HepG2 (cell line): Measurements from ENCODE around the gene MNAT1. TPM values are rescaled to one million over a fixed set of nuclear protein-coding genes. Genes with fewer than 3 reads are reported as not detected.

ENCODE experiments used
- ATAC-seq: fragments of 200-7000 bp; cut with Tn5 transposase; 3 replicates; pipeline ENCODE4 v1.9.1; 2020; ENCODE audit warnings: mild to moderate bottlenecking, moderate library complexity
- BruUV-seq: library from RNA; stranded (reverse); fragments of 400-500 nt; replicated peaks from 2 replicates; lab custom pipeline; 2021; lab: Mats Ljungman, UMichigan
- CTCF ChIA-PET: fragments of 300-600 bp; formaldehyde crosslinking; extraction: SDS; loops from one replicate; lab custom pipeline; 2021; ENCODE audit warnings: low total read pairs, inconsistent platforms, low intra/inter-chr PET ratio; lab: Yijun Ruan, JAX
- POLR2A ChIA-PET: fragments of 350-600 bp; sonication (Branson Sonifier 250); formaldehyde crosslinking; loops from one replicate; lab custom pipeline; 2020; ENCODE audit warnings: antibody characterized with exemption, inconsistent platforms; lab: Yijun Ruan, JAX
- DNase-seq: peaks from one replicate; pipeline ENCODE4 v3.0.0-alpha.2; 2015; ENCODE audit warnings: low spot score
- FAIRE-seq: peaks from 3 replicates; lab custom pipeline; 2011; peaks lifted over from hg19 to GRCh38; lab: Jason Lieb, UNC
- H2AFZ ChIP-seq: one replicate; pipeline ENCODE4 v1.6.1; 2011; ENCODE audit warnings: low read length, inconsistent platforms
- H3K27ac ChIP-seq: fragments of 300-600 bp; 3 replicates; pipeline ENCODE4 v1.8.0; 2011; ENCODE audit warnings: mixed run types, mild to moderate bottlenecking, mixed read lengths, low read length, inconsistent platforms; ENCODE audit not compliant: insufficient read depth; ENCODE audit errors: extremely low read length
- H3K27me3 ChIP-seq, 2 experiments: fragments of 200-600 bp in 1 of 2; 2 replicates in 1 of 2; 3 replicates in 1 of 2; pipeline versions ENCODE4 v1.6.0 to v1.8.0; 2011; ENCODE audit warnings: low read length in 2 of 2, mild to moderate bottlenecking in 2 of 2, moderate library complexity in 2 of 2, inconsistent platforms in 1 of 2; ENCODE audit not compliant: insufficient read depth in 2 of 2, control insufficient read depth in 1 of 2
- H3K36me3 ChIP-seq, 2 experiments: fragments of 200-600 bp in 1 of 2; replicated peaks in 1 of 2; 2 replicates in 1 of 2; 3 replicates in 1 of 2; pipeline versions ENCODE4 v1.5.1 to v1.8.0; 2011; ENCODE audit warnings: low read length in 2 of 2, inconsistent platforms in 1 of 2; ENCODE audit not compliant: insufficient read depth in 2 of 2, control insufficient read depth in 1 of 2
- H3K4me1 ChIP-seq: 2 replicates; pipeline ENCODE4 v1.5.1; 2012; ENCODE audit warnings: low read length, inconsistent platforms; ENCODE audit not compliant: insufficient read depth
- H3K4me2 ChIP-seq: 2 replicates; pipeline ENCODE4 v1.6.0; 2011; ENCODE audit warnings: low read depth, low read length, inconsistent platforms
- H3K4me3 ChIP-seq, 3 experiments: fragments of 200-600 bp in 1 of 3; sonication (generic), shearing (Covaris generic) in 1 of 3; replicated peaks in 1 of 3; 2 replicates each; pipeline ENCODE4 v1.5.1; 2011 to 2016; ENCODE audit warnings: low read length in 3 of 3, inconsistent platforms in 2 of 3, low read depth in 2 of 3, mild to moderate bottlenecking in 2 of 3, control low read depth in 1 of 3, mixed read lengths in 1 of 3; ENCODE audit not compliant: insufficient read depth in 1 of 3
- H3K79me2 ChIP-seq: one replicate; pipeline ENCODE4 v1.6.1; 2011; ENCODE audit warnings: low read length, inconsistent platforms; ENCODE audit not compliant: insufficient read depth
- H3K9ac ChIP-seq: 2 replicates; pipeline ENCODE4 v1.6.0; 2011; ENCODE audit warnings: mild to moderate bottlenecking, low read depth, low read length, inconsistent platforms; ENCODE audit not compliant: insufficient read depth
- H3K9me3 ChIP-seq: 2 replicates; pipeline ENCODE4 v1.5.1; 2012; ENCODE audit warnings: mild to moderate bottlenecking, low read length
- H4K20me1 ChIP-seq: 2 replicates; pipeline ENCODE4 v1.6.0; 2011; ENCODE audit warnings: inconsistent platforms, mild to moderate bottlenecking, low read length, moderate library complexity; ENCODE audit not compliant: insufficient read depth
- NCOA2 ChIP-seq: sonication (generic); formaldehyde crosslinking; IDR thresholded peaks from 2 replicates; pipeline ENCODE4 v1.8.0; 2022; ENCODE audit warnings: inconsistent platforms
- PRDM10 ChIP-seq: sonication (generic); formaldehyde crosslinking; IDR thresholded peaks from 2 replicates; pipeline ENCODE4 v1.4.0; 2020; ENCODE audit warnings: low read depth, missing genetic modification reagents
- SP5 ChIP-seq: IDR thresholded peaks from 2 replicates; pipeline ENCODE4 v1.6.1; 2016; ENCODE audit warnings: low read depth, borderline replicate concordance
- WGBS: methylation state at CpG from one replicate; pipeline ENCODE4 v1.1.6; 2017; ENCODE audit warnings: low lambda C conversion rate; 5-methylcytosine and 5-hydroxymethylcytosine counted together
- in situ Hi-C: cut with HindIII; loops from 2 replicates; pipeline ENCODE4 v1.10.0; 2017; ENCODE audit warnings: low pct_unique_long_range_greater_than_20kb; ENCODE audit not compliant: extremely low pct_ligation_motif_present
- intact Hi-C: fragments of 100-400 bp; cut with micrococcal nuclease; formaldehyde crosslinking; loops from one replicate; pipeline ENCODE4 v1.10.0; 2022; ENCODE audit not compliant: unreplicated experiment
- polyA plus RNA-seq, 8 experiments: library from polyadenylated mRNA; depleted of rRNA in 3 of 8; stranded (reverse) in 7 of 8; unstranded in 1 of 8; fragments of >200 nt; fragmentation: Illumina TruSeq in 4 of 8; extraction: Trizol in 4 of 8; gene quantifications; 2 replicates each; pipeline versions ENCODE4 v1.2.1 to v1.2.3, GENCODE V29; 2011 to 2016; ENCODE audit warnings: low read depth in 4 of 8, missing spikeins in 1 of 8, mixed read lengths in 1 of 8; ENCODE audit not compliant: insufficient read depth in 1 of 8
- total RNA-seq, 5 experiments: library from RNA; depleted of rRNA; stranded (reverse); fragments of >200 nt; fragmentation: Illumina TruSeq; extraction: Trizol; gene quantifications; 2 replicates each; pipeline ENCODE4 v1.2.3, GENCODE V29; 2016; ENCODE audit warnings: low read depth in 1 of 5
- TF ChIP-seq, protein P1 (sequence below): sonication (generic); formaldehyde crosslinking; IDR thresholded peaks from 2 replicates; pipeline ENCODE4 v1.8.0; 2022; ENCODE audit warnings: missing genetic modification reagents, mild to moderate bottlenecking, inconsistent platforms, borderline replicate concordance
- TF ChIP-seq, protein P2 (sequence below): sonication (generic); formaldehyde crosslinking; IDR thresholded peaks from 2 replicates; pipeline ENCODE4 v1.8.0; 2022; ENCODE audit warnings: mild to moderate bottlenecking, missing genetic modification reagents, moderate library complexity

The MNAT1 gene
- total and polyA plus RNA-seq, 2 of the 13 experiments (the other 11 are each of a cell fraction or from before 2014, with no cell fraction given): 49.2 to 94.8 TPM

- TF ChIP-seq, protein P1, sequence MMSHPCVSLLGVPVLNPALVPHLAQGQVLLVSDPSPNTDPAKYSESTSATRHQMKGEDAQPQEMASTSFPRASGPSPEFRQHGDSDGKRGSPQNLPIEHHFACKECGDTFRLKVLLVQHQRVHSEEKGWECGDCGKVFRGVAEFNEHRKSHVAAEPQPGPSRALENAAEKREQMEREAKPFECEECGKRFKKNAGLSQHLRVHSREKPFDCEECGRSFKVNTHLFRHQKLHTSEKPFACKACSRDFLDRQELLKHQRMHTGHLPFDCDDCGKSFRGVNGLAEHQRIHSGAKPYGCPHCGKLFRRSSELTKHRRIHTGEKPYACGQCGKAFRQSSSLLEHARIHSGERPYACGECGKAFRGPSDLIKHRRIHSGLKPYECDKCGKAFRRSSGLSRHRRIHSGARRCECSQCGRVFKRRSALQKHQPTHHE: no peak
- TF ChIP-seq NCOA2 (CRISPR knock-in tag): no peak
These were observed 128.7 kb downstream of the MNAT1 start (continued) for GRCh38 chr14:60863249-60863648.

DNA sequence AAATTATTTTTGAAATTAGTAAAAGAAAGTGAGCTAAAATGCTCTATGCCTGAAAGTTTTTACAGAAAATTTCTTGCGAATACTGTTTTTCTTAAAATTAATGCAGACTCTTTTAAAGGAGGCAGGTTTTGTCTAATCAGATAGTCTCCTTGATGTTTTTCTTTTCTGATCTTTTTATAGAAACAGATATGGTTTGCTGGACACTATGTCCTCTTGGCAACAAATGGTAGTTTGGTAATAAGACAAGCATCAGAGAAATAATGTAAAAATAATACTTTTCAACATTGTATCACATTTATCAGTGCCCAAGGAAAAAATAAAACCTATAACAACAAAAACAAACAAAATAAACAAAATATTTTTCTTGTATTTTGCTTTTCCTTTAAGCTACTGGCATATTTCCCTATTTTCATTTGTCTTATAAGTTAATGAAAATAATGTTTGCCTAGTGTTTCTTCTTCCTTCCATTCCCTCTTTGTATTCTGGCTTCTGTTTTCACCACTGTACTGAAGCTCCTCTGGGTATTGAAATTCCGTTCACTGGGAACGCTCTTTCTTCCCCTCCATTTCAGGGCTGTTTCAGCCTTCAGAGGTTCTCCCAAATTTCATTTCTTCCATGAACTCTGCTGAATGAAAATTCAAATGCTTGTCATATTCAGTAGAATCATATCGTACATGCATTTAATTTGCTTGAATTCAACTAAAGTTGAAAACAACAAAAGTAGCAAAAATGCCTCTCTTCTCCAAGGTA is 131.0 kb downstream of the MNAT1 start:
- H3K9ac ChIP-seq: no peak overlapping the region
- ChIA-PET CTCF (no interaction called here), POLR2A (no interaction called here)
- BruUV-seq: no TSS peak
- ATAC-seq (no peak), DNase-seq (no peak), FAIRE-seq (no peak)
- no peaks in the 10 kb centered on the region for H3K36me3 ChIP-seq
- no peak overlapping the region for H3K4me3 ChIP-seq
- H3K27me3 ChIP-seq: no peaks in the 10 kb centered on the region
- TF ChIP-seq PRDM10 (no peak), SP5 (CRISPR knock-in tag) (no peak)
- TF ChIP-seq, protein P2, sequence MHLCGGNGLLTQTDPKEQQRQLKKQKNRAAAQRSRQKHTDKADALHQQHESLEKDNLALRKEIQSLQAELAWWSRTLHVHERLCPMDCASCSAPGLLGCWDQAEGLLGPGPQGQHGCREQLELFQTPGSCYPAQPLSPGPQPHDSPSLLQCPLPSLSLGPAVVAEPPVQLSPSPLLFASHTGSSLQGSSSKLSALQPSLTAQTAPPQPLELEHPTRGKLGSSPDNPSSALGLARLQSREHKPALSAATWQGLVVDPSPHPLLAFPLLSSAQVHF (CRISPR knock-in tag): no peak
- no peaks in the 10 kb centered on the region for H4K20me1 ChIP-seq
- H3K27ac ChIP-seq: no peak overlapping the region
- in situ Hi-C loops: no loop called here
- no peaks in the 10 kb centered on the region for H3K9me3 ChIP-seq
- 98% methylated on average over 4 of the region's 4 CpGs for WGBS
- H2AFZ ChIP-seq: no peak overlapping the region
- intact Hi-C loops: no loop called here
- no peaks in the 10 kb centered on the region for H3K79me2 ChIP-seq
- H3K4me1 ChIP-seq: no peaks in the 10 kb centered on the region
- H3K4me2 ChIP-seq: no peak overlapping the region
